Stomach (tissue), 9 donors: ENCODE measurements around the gene BCL11B. TPM values are rescaled to one million over a fixed set of nuclear protein-coding genes. Genes with fewer than 3 reads are reported as not detected.

Experiments used
- DNase-seq, 2 donors: peaks; one replicate each; pipeline versions ENCODE4 v3.0.0 to v3.0.0-alpha.2; 2013 to 2019
- H3K27ac ChIP-seq, 5 donors: fragments of 200-600 bp in 4 of 5; sonication (generic) in 4 of 5; one replicate each; pipeline ENCODE4 v1.5.1; 2013 to 2019; ENCODE audit warnings: mild to moderate bottlenecking in 1 of 5, moderate library complexity in 1 of 5
- H3K27me3 ChIP-seq, 3 donors: fragments of 200-600 bp; sonication (generic); one replicate each; pipeline ENCODE4 v1.5.1; 2017 to 2019; ENCODE audit warnings: mixed run types in 1 of 3
- H3K36me3 ChIP-seq, 4 donors: fragments of 200-600 bp; sonication (generic); 1 replicate in 3 of 4; 2 replicates in 1 of 4; pipeline ENCODE4 v1.5.1; 2016 to 2019
- H3K4me1 ChIP-seq, 4 donors: fragments of 200-600 bp; sonication (generic); one replicate each; pipeline ENCODE4 v1.5.1; 2016 to 2019
- H3K4me3 ChIP-seq, 4 donors: fragments of 200-600 bp; sonication (generic) in 3 of 4; one replicate each; pipeline ENCODE4 v1.5.1; 2016 to 2019; ENCODE audit warnings: mild to moderate bottlenecking in 1 of 4
- H3K9me3 ChIP-seq, 4 donors: fragments of 200-600 bp; sonication (generic); one replicate each; pipeline ENCODE4 v1.5.1; 2016 to 2019
- CTCF ChIP-seq, 7 experiments: fragments of 450-650 bp in 4 of 7; fragments of 200-600 bp in 3 of 7; sonication (generic) in 3 of 7; IDR thresholded peaks; one replicate each; pipeline ENCODE4 v1.5.1; 2016 to 2019; ENCODE audit warnings: antibody characterized with exemption in 7 of 7, control low read depth in 2 of 7, mild to moderate bottlenecking in 1 of 7
- EP300 ChIP-seq: sonication (generic); formaldehyde crosslinking; IDR thresholded peaks from one replicate; pipeline ENCODE4 v1.6.1; 2017; ENCODE audit warnings: antibody characterized with exemption
- POLR2A ChIP-seq, 4 donors: fragments of 450-650 bp; IDR thresholded peaks; one replicate each; pipeline ENCODE4 v1.6.1; 2016; ENCODE audit warnings: antibody characterized with exemption in 4 of 4, control low read depth in 2 of 4, mild to moderate bottlenecking in 1 of 4, moderate library complexity in 1 of 4
- POLR2AphosphoS5 ChIP-seq, 3 donors: sonication (generic); formaldehyde crosslinking; IDR thresholded peaks; one replicate each; pipeline ENCODE4 v1.6.1; 2016; ENCODE audit warnings: antibody characterized with exemption in 3 of 3
- WGBS, 5 donors: extraction: QIAGEN DNeasy Blood & Tissue Kit in 3 of 5; methylation state at CpG; one replicate each; pipeline versions ENCODE4 v1.1.5 to v1.1.7; 2013 to 2018; 5-methylcytosine and 5-hydroxymethylcytosine counted together
- intact Hi-C: fragments of 100-400 bp; cut with DNase I; formaldehyde crosslinking; loops from one replicate; pipeline ENCODE4 v1.15.1; 2023; ENCODE audit warnings: low total_unique reads
- polyA plus RNA-seq, 3 donors: library from polyadenylated mRNA; stranded (reverse); fragments of 200-250 nt; gene quantifications; one replicate each; pipeline ENCODE4 v1.2.3, GENCODE V29; 2013
- total RNA-seq, 5 donors: library from RNA; depleted of rRNA; stranded (reverse); fragments of >200 nt; gene quantifications; one replicate each; pipeline versions ENCODE4 v1.1.0 to v1.2.3, GENCODE V29; 2014 to 2016
- donor health status: healthy with polysubstance abuse.
- donor health status: Bipolar disorder and iron deficiency.
- donor health status: healthy.

The BCL11B gene
- total and polyA plus RNA-seq, 8 donors: 0.15 to 9.6 (median 1.3) TPM; not detected in 1

- intact Hi-C loops: no loop called here
- peaks cover 0 to 11% (median 0%) of the 10 kb centered on the region in 3 donors for H3K27me3 ChIP-seq
- H3K36me3 ChIP-seq: no peaks in the 10 kb centered on the region
- TF ChIP-seq EP300 (no peak), POLR2AphosphoS5 (IDR thresholded peaks at IDR 0.05) (no peak), POLR2A (IDR thresholded peaks at IDR 0.05) (no peak), CTCF (IDR thresholded peaks at IDR 0.05) (no peak)
- no peak for DNase-seq
- H3K4me1 ChIP-seq: no peaks in the 10 kb centered on the region
- no peaks in the 10 kb centered on the region for H3K9me3 ChIP-seq
- no peak overlapping the region for H3K27ac ChIP-seq
- H3K4me3 ChIP-seq: no peak overlapping the region
- 77 to 95% (median 86%) methylated on average over 6 to 8 of the region's 8 CpGs for WGBS, 5 donors
Measured at GRCh38 chr14:99202516-99202915, 69.5 kb downstream of the BCL11B start.

- intact Hi-C loops: no loop called here
- DNase-seq: no peak
- Histone ChIP-seq H3K27me3 (peaks cover 0 to 10% (median 0%) of the 10 kb centered on the region in 3 donors), H3K4me3 (no peak overlapping the region), H3K27ac (no peak overlapping the region), H3K9me3 (no peaks in the 10 kb centered on the region), H3K4me1 (no peaks in the 10 kb centered on the region), H3K36me3 (no peaks in the 10 kb centered on the region)
- TF ChIP-seq POLR2A (IDR thresholded peaks at IDR 0.05) (no peak), POLR2AphosphoS5 (IDR thresholded peaks at IDR 0.05) (no peak), EP300 (no peak), CTCF (IDR thresholded peaks at IDR 0.05) (no peak)
- 78 to 84% (median 83%) methylated on average over 10 of the region's 10 CpGs for WGBS, 5 donors
Measured at GRCh38 chr14:99201351-99202073, 70.5 kb downstream of the BCL11B start.

- H3K27ac ChIP-seq: no peak overlapping the region
- TF ChIP-seq EP300: no peak
- no peak for TF ChIP-seq POLR2AphosphoS5 (IDR thresholded peaks at IDR 0.05)
- TF ChIP-seq POLR2A (IDR thresholded peaks at IDR 0.05): no peak
- TF ChIP-seq CTCF (IDR thresholded peaks at IDR 0.05): no peak
- 65 to 78% (median 69%) methylated on average over 2 to 7 of the region's 7 CpGs for WGBS, 5 donors
- H3K27me3 ChIP-seq: peaks cover 0 to 10% (median 0%) of the 10 kb centered on the region in 3 donors
- no peak overlapping the region for H3K4me3 ChIP-seq
- no peak for DNase-seq
- intact Hi-C loops: no loop called here
- H3K4me1 ChIP-seq: peaks cover 0 to 5% (median under 1%) of the 10 kb centered on the region in 4 donors
- no peaks in the 10 kb centered on the region for H3K36me3 ChIP-seq
- no peaks in the 10 kb centered on the region for H3K9me3 ChIP-seq
Measured at GRCh38 chr14:99200654-99201005, 71.4 kb downstream of the BCL11B start.

- Histone ChIP-seq H3K4me3 (no peak overlapping the region), H3K36me3 (no peaks in the 10 kb centered on the region), H3K27ac (no peak overlapping the region), H3K4me1 (peaks cover 0 to 7% (median 3%) of the 10 kb centered on the region in 4 donors), H3K27me3 (peaks cover 0 to 10% (median 0%) of the 10 kb centered on the region in 3 donors), H3K9me3 (no peaks in the 10 kb centered on the region)
- TF ChIP-seq POLR2AphosphoS5 (IDR thresholded peaks at IDR 0.05): no peak
- no peak for TF ChIP-seq CTCF (IDR thresholded peaks at IDR 0.05)
- TF ChIP-seq EP300: no peak
- TF ChIP-seq POLR2A (IDR thresholded peaks at IDR 0.05): no peak
- DNase-seq: no peak
- 60 to 80% (median 71%) methylated on average over 12 to 16 of the region's 16 CpGs for WGBS, 5 donors
- intact Hi-C loops: no loop called here
Measured at GRCh38 chr14:99199846-99200653, 71.9 kb downstream of the BCL11B start.
